Hematopoietic multipotent progenitor cell treated with erythropoietin and hydrocortisone succinate and interleukin-3 and kit ligand, for 15 days (in vitro differentiated cells): ENCODE measurements around the gene BLID.

Source experiments
- DNase-seq: peaks from one replicate; pipeline ENCODE4 v3.0.0-alpha.2; 2015; ENCODE audit warnings: low spot score

Gene BLID

GRCh38 chr11:122104341-122104740 is 11.7 kb downstream of the BLID start:
- DNase-seq: no peak

DNA sequence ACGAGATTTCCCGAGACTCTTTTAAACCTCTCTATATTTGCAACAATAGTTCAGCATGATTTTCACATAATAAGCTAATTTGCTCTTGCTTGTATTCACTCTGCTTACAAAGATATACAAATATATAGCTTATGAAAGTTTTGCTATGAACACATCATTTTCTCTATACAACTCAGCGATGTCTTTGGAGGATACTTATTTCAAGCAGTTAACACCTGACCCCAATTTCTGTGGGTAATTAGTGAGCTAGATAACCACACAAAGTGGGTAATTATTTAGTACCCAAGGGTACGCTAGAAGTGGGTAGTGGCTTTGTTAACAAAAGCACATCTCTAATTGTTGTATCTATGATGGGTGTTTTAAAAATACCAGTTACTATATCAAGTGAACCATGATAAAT is 12.3 kb downstream of the BLID start:
- no peak for DNase-seq

DNA sequence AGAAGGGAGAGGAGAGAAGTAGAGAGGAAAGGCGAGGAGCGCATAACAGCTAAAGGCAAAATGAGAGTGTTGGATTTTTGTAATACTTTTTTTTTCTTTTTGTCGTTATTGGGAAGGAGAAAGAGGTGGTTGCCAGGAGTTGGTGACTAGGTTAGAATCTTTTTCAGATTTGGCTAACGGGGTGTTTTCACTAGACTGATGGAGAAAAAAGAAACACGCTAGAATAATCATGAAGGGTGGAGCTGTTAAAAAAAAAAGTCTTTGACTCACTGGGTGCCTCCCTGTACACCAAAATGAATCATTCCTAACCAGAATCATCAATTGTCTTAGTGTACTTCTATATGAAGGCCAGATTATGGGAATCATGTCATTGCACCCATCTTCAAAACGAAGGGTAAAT is 12.7 kb downstream of the BLID start:
- DNase-seq: no peak

DNA sequence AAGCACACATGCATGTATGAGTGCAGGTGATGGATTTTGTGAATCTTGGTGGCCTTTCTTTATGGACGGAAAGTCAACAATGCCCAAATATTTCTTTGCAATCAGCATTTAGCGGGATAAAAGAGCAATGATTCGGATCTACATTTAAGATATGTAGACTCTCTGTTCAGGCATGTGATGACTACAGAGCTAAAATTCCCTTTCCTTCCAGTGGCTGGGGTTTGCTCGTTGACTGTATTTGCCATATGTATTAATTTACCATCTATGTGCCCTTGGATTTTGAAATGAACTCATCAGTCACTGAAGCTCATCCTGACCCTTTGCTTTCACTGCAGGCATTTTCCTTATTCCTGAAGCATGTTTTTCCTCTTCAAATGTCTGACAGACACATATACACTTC is 13.6 kb downstream of the BLID start:
- no peak for DNase-seq

GRCh38 chr11:122101625-122102291 is 14.3 kb downstream of the BLID start:
- no peak for DNase-seq

- no peak for DNase-seq
These were observed 15.3 kb downstream of the BLID start for GRCh38 chr11:122100756-122101080.

DNA sequence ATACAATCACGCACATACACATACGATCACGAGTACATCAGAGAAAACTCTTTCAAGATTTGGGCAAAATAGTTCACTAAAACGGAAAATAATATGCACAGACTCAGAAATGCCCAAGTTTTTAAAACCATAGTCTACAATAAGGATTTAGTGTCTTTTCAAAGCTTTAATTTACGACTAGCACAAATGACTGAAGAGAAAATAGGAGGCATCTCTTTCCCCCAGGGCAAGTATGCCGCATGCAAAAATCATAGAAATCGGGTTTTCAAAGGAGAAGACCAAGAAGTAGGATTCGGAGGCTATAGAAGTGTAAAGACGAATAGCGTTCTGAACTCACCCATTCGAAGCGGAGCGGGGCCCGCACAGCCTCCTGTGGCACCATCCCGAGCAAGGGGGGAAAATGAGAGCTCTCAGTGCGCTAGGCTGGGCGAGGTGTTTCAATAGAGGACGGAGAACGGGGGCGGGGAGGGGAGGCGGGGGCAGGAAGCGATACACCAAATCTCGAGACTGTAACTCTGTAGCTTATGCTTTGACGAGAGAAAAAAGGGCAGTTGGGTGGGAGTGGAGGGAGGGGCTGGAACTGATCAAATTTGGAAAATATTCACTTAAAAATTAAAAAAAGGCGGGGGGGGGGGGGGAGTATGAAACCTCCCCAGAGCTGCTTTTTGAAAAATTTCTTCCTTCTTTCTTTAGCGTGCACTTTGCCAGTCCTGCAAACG is 15.8 kb downstream of the BLID start:
- DNase-seq: no peak

GRCh38 chr11:122099374-122100036 is 16.5 kb downstream of the BLID start:
- DNase-seq: no peak

- DNase-seq: no peak
These were observed 17.6 kb downstream of the BLID start for GRCh38 chr11:122098261-122098980.

DNA sequence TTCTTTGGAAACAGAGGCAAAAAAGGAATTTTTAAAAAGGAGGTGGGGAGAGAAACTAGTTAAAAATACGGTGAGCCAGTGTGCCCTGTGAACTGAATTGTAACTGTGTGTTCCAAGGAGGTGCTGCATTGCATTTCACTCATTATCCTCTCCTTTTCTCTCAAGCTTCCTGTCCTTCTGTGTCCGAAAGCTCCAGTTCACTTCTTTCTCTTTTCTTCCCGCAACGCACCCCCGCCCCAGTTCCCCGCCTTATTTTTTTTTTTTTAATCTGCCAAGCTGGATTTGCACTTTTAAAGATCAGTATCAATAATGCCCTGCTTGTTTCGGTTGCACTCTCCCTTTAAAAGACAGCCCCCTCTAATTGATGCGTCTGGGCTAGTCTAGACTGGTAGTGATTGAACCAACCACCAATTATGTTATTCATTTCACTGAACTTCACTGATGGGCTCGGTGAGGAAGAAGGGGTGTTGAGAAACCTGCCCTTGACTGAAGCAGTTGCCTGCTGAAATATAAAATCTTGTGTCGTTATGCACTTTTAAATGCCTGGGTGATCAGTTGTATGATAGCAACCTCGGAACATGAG is 18.5 kb downstream of the BLID start:
- DNase-seq: no peak

DNA sequence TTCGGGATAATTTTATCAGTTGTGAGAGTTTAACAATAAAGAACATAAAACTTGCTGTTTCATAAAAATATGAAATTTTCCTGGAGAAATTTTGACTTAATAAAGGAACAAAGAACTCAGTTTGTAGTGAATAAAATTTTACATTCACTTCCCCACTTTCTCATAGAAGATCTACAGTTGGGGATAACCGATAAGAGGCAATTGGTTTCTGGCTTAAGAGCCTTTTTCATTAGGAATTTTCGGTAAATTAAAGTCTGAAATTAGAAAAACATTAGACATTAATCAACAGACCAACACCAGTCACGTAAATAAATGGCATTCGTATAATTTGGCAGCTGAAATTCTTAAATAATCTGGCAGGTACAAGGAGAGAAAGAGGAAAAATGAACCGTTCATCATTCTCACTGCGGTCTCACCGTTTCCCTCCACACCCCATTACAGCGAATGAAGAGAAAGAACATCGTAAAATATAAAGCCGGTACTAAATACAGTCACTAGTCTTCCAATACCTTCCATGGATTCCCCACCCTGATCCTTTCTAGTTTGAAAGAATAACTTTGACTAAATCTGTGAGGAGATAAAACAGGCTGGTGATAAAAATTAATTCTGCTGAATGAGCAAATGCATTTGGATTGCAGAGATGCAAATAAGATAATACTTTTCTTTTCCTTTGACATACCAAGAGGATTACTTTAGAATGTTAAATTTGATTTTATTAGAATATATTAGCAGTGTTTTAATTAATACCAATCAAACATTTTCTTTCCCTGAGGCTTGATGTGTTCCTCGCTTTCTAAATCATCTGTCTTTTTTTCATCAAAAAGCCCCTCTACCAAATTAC is 19.5 kb downstream of the BLID start:
- no peak for DNase-seq

DNA sequence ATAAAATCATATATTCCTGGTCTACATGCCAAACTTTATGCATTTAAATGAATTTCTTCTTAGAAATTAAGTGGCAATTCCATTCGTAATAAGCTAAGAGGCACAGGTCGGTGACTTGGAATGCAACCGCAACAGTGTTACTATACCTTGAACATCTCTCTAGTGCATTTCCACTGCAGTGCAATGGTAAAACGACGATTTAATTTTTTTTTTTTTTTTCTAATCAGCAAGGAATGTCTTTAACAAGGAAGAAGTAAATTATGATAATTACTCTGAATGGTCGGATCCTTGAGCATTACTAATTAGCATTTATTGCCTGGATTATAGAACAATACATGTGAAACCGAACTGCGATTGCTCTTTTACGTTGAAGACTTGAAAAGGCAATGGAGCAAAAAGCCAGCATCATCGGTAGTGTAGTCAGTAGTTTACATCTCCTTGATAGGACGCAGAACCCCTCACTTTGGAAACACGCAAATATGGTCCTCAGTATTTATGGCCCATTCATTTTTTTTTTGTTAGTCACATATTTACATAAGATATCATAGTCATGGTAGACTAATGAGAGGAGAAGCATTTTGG is 20.2 kb downstream of the BLID start:
- DNase-seq: no peak

GRCh38 chr11:122094836-122095235 is 21.2 kb downstream of the BLID start:
- DNase-seq: no peak

DNA sequence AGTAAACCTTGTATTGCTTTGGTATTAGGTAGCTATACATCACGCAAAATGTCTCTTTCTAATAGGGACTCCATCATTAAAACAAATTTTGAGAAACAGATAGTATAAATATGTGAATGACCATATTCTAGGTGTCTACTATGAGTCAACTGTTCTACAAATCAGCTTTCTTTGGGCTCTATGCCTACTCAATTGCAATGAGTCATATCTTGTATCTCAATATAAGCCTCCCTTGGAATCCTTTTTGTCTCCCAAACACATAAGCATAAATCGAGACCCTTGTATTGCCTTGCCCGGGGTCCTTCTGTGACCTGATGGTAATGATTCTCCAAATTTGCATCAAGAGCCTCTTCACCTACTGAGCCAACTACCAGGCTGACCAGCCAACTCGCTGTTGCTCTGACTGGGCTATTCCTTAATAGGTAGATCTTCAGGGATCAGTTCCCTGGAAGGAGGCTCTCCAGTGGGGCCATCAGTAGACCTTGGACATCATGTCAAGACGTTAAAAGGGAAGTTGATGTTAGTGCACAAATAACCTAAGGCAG is 22.2 kb downstream of the BLID start:
- DNase-seq: no peak

GRCh38 chr11:122091835-122092234 is 24.2 kb downstream of the BLID start:
- DNase-seq: no peak

- DNase-seq: no peak
These were observed 26.9 kb downstream of the BLID start for GRCh38 chr11:122089111-122089510.

- DNase-seq: no peak
These were observed 30.3 kb downstream of the BLID start for GRCh38 chr11:122085712-122086111.

GRCh38 chr11:122085264-122085663 is 30.8 kb downstream of the BLID start:
- DNase-seq: no peak

DNA sequence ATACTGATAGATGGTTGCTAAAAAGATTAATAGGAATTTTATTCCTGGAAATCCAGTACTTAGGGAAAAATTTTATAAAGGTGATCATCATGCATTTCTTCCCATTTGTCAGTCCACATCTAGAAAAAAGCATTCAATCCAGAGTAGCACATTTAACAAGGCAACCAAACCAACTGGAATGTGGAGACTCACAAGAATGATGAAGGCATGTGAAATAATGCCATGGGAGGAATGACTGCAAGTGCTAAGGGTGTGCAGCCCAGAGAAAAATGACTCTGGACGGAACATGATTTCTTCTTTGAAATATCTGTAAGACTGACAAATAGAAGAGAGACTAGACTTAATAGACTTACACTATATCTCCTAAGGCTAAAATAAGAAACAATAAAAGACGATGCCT is 33.8 kb downstream of the BLID start:
- no peak for DNase-seq

- no peak for DNase-seq
These were observed 34.9 kb downstream of the BLID start for GRCh38 chr11:122081073-122081472.

DNA sequence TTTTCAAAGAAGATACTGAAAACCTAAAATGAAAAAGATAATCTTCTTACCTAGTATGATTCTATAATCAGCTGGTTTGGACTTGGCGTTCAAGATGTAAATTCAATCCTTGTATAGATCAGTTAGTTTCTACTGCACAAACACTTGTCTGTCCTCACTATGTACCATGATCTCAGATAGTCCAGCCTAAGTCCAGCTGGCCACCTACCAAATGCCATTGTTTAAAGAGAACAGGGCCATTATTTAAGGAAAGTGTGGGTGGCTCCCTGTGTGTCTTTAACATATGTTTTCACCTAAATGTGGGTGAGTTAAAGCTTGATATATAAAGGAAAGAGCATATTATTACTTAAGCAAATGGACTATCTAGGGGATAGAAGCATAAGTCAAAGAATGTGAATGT is 38.6 kb downstream of the BLID start:
- DNase-seq: no peak
